PC-3 (cell line): ENCODE measurements around the gene CROT.

ENCODE experiments used
- EZH2 ChIP-seq: fragments of 300-600 bp; sonication (generic); IDR thresholded peaks from one replicate; pipeline ENCODE4 v1.6.1; 2017; ENCODE audit warnings: antibody characterized with exemption, mild to moderate bottlenecking, low read length; ENCODE audit not compliant: unreplicated experiment
- EZH2phosphoT487 ChIP-seq: fragments of 300-600 bp; sonication (generic); IDR thresholded peaks from 2 replicates; pipeline ENCODE4 v1.6.1; 2018; ENCODE audit warnings: mild to moderate bottlenecking, antibody characterized with exemption, low read length, borderline replicate concordance
- TF ChIP-seq, protein P1 (sequence below): fragments of 300-600 bp; sonication (generic); conservative IDR thresholded peaks from 2 replicates; pipeline ENCODE4 v1.5.1; 2017; ENCODE audit warnings: antibody characterized with exemption, low read depth, mild to moderate bottlenecking, low read length

DNA sequence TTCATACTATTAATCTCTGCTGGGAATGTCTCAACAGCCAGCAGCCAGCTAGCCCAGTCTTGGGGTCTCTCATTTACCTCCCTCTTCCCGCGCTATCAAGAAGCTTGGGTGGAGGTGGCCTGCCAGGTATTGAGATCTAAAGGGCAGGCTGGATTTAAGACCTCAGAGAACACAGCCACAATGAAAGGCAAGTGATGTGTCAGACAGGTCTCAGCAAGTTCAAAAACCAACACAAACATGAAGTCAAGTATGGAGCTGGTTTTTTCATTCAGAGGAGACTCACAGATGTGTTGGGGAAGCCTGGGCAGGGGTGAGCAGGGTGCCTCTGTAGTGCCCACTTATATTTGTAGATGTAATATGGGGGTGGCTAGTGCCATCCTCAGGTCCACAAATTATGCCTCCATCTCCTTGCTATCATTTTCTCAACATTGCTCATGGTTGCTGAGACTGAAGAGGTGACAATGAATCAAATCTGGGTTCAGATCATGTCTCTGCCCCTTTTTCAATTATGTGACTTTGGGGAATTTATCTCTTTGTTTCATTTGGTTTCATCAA, 27.7 kb upstream of the CROT start:
- TF ChIP-seq, protein P1, sequence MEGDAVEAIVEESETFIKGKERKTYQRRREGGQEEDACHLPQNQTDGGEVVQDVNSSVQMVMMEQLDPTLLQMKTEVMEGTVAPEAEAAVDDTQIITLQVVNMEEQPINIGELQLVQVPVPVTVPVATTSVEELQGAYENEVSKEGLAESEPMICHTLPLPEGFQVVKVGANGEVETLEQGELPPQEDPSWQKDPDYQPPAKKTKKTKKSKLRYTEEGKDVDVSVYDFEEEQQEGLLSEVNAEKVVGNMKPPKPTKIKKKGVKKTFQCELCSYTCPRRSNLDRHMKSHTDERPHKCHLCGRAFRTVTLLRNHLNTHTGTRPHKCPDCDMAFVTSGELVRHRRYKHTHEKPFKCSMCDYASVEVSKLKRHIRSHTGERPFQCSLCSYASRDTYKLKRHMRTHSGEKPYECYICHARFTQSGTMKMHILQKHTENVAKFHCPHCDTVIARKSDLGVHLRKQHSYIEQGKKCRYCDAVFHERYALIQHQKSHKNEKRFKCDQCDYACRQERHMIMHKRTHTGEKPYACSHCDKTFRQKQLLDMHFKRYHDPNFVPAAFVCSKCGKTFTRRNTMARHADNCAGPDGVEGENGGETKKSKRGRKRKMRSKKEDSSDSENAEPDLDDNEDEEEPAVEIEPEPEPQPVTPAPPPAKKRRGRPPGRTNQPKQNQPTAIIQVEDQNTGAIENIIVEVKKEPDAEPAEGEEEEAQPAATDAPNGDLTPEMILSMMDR, result no peak
- TF ChIP-seq EZH2 (no peak), EZH2phosphoT487 (no peak)
